Subcutaneous abdominal adipose tissue (tissue), 5 donors: ENCODE results near the gene METRNL.
"Not testable (repeated sequence)": the region's sequence is repeated elsewhere in the genome, so short reads cannot be mapped to it uniquely, and the experiment has no call there.

Source experiments
- H3K27ac ChIP-seq: one replicate; pipeline ENCODE4 v1.7.0; 2013; ENCODE audit warnings: low read depth, mild to moderate bottlenecking, inconsistent platforms, low read length, moderate library complexity
- H3K27me3 ChIP-seq, 5 donors: one replicate each; pipeline ENCODE4 v1.7.0; 2013; ENCODE audit warnings: low read length in 5 of 5, inconsistent platforms in 1 of 5; ENCODE audit not compliant: control insufficient read depth in 5 of 5, insufficient read depth in 4 of 5
- H3K36me3 ChIP-seq, 5 donors: one replicate each; pipeline ENCODE4 v1.7.0; 2013; ENCODE audit warnings: low read length in 5 of 5; ENCODE audit not compliant: control insufficient read depth in 5 of 5, insufficient read depth in 5 of 5
- H3K4me1 ChIP-seq, 5 donors: one replicate each; pipeline ENCODE4 v1.7.0; 2013; ENCODE audit warnings: low read length in 5 of 5, mild to moderate bottlenecking in 3 of 5, moderate library complexity in 1 of 5; ENCODE audit not compliant: control insufficient read depth in 5 of 5, insufficient read depth in 5 of 5
- H3K4me3 ChIP-seq, 5 donors: one replicate each; pipeline ENCODE4 v1.7.0; 2013; ENCODE audit warnings: low read length in 5 of 5, low read depth in 1 of 5
- H3K9ac ChIP-seq, 5 donors: one replicate each; pipeline ENCODE4 v1.7.0; 2013; ENCODE audit warnings: low read length in 5 of 5, mild to moderate bottlenecking in 4 of 5, moderate library complexity in 3 of 5
- H3K9me3 ChIP-seq, 5 donors: one replicate each; pipeline ENCODE4 v1.7.0; 2013; ENCODE audit warnings: low read length in 5 of 5; ENCODE audit not compliant: control insufficient read depth in 5 of 5
- donor health status: healthy.
- donor health status: healthy.
- donor health status: healthy.
- donor health status: healthy.
- donor health status: healthy.

The METRNL gene

GRCh38 chr17:83037874-83038165, 41.6 kb upstream of the METRNL start:
- no peak overlapping the region for H3K27ac ChIP-seq
- no peaks in the 10 kb centered on the region for H3K27me3 ChIP-seq
- H3K4me1 ChIP-seq, result peaks cover 0 to 6% (median 0%) of the 10 kb centered on the region in 5 donors
- H3K36me3 ChIP-seq, result peaks cover 6 to 29% (median 9%) of the 10 kb centered on the region in 5 donors
- H3K9me3 ChIP-seq, result peaks cover 0 to 18% (median 17%) of the 10 kb centered on the region in 5 donors
- no peak overlapping the region for H3K4me3 ChIP-seq
- H3K9ac ChIP-seq, result no peak overlapping the region

GRCh38 chr17:83038983-83039382, 40.4 kb upstream of the METRNL start:
- not testable (repeated sequence) for H3K4me1 ChIP-seq, H3K27me3 ChIP-seq, H3K9ac ChIP-seq, H3K4me3 ChIP-seq, H3K27ac ChIP-seq
- H3K36me3 ChIP-seq, result peaks cover 6 to 27% (median 10%) of the 10 kb centered on the region in 5 donors
- peaks cover 0 to 22% (median 19%) of the 10 kb centered on the region in 5 donors for H3K9me3 ChIP-seq

GRCh38 chr17:83041305-83041704, 38.1 kb upstream of the METRNL start:
- H3K9ac ChIP-seq, result no peak overlapping the region
- H3K4me1 ChIP-seq, result peaks cover 0 to 6% (median 0%) of the 10 kb centered on the region in 5 donors
- H3K36me3 ChIP-seq, result peaks cover 4 to 20% (median 7%) of the 10 kb centered on the region in 5 donors
- H3K9me3 ChIP-seq, result peaks cover 0 to 22% (median 19%) of the 10 kb centered on the region in 5 donors
- no peak overlapping the region for H3K27ac ChIP-seq
- H3K4me3 ChIP-seq, result no peak overlapping the region
- H3K27me3 ChIP-seq, result no peaks in the 10 kb centered on the region

DNA sequence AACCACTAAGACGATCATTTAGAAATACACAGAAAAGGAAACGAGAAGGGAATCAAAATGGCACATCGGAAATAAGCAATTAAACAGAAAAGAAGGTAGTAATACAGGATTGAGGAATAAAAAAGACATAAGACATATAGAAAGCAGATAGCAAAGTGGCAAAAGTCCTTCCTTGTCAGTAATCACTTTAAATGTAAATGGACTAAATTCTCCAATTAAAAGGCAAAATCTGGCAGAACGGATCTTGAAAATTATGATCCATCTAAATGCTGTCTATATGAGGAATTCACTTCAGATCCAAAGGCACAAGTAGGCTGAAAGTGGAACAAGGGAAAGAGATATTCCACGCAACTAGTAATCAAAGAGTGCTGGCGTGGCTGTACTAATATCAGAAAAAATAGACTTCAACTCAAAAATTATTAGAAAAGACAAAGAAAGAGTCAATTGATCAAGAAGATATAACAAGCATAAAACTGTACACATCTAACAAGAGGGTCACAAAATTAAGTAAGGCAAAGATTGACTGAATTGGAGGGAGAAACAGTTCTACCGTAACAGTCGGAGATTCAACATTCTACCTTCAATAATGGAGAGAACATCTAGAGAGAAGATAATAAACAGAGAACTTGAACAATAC, 36.8 kb upstream of the METRNL start:
- H3K9me3 ChIP-seq, result peaks cover 0 to 23% (median 21%) of the 10 kb centered on the region in 5 donors
- no peak overlapping the region for H3K27ac ChIP-seq
- H3K4me1 ChIP-seq, result no peaks in the 10 kb centered on the region
- no peaks in the 10 kb centered on the region for H3K27me3 ChIP-seq
- peaks cover 4 to 10% (median 9%) of the 10 kb centered on the region in 5 donors for H3K36me3 ChIP-seq
- no peak overlapping the region for H3K4me3 ChIP-seq
- no peak overlapping the region for H3K9ac ChIP-seq

DNA sequence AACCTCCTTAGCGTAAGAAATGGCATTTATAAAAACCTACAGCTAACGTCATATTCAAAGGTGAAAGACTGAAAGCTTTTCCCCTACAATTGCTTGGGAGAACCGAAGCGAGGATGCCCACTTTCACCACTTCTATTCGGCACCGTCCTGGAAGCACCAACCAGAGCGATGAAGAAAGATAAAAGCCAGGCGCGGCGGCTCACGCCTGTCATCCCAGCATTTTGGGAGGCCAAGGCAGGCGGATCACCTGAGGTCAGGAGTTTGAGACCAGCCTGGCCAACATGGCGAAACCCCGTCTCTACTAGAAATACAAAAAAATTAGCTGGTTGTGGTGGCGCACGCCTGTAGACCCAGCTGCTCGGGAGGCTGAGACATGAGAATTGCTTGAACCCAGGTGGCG, 34.9 kb upstream of the METRNL start:
- not testable (repeated sequence) for H3K36me3 ChIP-seq, H3K9ac ChIP-seq, H3K4me1 ChIP-seq, H3K27ac ChIP-seq, H3K27me3 ChIP-seq, H3K4me3 ChIP-seq
- peaks cover 0 to 23% (median 21%) of the 10 kb centered on the region in 5 donors for H3K9me3 ChIP-seq

DNA sequence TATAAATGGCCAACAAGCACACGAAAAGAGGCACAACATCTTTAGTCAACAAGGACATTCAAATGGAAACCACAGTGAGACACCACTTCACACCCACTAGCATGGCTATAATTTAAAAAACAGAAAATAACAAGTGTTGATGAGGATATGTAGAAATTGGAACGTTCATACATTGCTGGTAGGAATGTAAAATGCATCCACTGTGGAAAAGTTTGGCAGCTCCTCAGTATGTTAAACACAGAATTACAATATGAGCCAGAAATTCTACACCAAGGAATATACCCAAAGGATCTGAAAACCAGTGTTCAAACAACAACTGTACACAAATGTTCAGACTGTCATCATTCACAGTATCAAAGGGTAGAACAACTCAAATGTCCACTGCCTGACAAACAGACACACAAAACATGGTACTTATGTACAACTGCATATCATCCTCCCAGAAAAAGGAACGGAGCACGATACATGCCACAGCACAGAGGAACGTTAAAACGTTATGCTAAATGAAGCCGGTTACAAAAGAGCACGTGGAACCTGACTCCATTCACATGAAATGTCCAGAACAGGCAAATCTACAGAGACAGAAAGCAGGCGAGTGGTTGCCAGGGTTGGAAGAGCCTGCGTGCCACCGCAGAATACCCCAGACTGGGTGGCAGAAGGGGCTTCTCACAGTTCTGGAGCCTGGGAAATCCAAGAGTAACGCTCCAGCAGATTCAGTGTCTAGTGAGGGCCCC, 32.8 kb upstream of the METRNL start:
- Histone ChIP-seq H3K4me1 (peaks cover 0 to 20% (median 3%) of the 10 kb centered on the region in 5 donors), H3K9me3 (peaks cover 0 to 16% (median 14%) of the 10 kb centered on the region in 5 donors), H3K9ac (no peak overlapping the region), H3K27me3 (no peaks in the 10 kb centered on the region), H3K4me3 (no peak overlapping the region), H3K36me3 (peaks cover 2 to 8% (median 7%) of the 10 kb centered on the region in 5 donors), H3K27ac (no peak overlapping the region)

GRCh38 chr17:83047182-83047478, 32.3 kb upstream of the METRNL start:
- no peak overlapping the region for H3K27ac ChIP-seq
- H3K27me3 ChIP-seq, result no peaks in the 10 kb centered on the region
- H3K9me3 ChIP-seq, result peaks cover 0 to 11% (median 10%) of the 10 kb centered on the region in 5 donors
- H3K4me1 ChIP-seq, result peaks cover 0 to 23% (median 6%) of the 10 kb centered on the region in 5 donors
- H3K9ac ChIP-seq, result no peak overlapping the region
- H3K4me3 ChIP-seq, result no peak overlapping the region
- peaks cover under 1 to 8% (median 6%) of the 10 kb centered on the region in 5 donors for H3K36me3 ChIP-seq

- not testable (repeated sequence) for H3K9ac ChIP-seq, H3K27ac ChIP-seq, H3K4me3 ChIP-seq, H3K9me3 ChIP-seq, H3K27me3 ChIP-seq, H3K36me3 ChIP-seq
- H3K4me1 ChIP-seq, result peaks cover 0 to 30% (median 13%) of the 10 kb centered on the region in 5 donors
These were observed 31.5 kb upstream of the METRNL start for GRCh38 chr17:83047818-83048475.

DNA sequence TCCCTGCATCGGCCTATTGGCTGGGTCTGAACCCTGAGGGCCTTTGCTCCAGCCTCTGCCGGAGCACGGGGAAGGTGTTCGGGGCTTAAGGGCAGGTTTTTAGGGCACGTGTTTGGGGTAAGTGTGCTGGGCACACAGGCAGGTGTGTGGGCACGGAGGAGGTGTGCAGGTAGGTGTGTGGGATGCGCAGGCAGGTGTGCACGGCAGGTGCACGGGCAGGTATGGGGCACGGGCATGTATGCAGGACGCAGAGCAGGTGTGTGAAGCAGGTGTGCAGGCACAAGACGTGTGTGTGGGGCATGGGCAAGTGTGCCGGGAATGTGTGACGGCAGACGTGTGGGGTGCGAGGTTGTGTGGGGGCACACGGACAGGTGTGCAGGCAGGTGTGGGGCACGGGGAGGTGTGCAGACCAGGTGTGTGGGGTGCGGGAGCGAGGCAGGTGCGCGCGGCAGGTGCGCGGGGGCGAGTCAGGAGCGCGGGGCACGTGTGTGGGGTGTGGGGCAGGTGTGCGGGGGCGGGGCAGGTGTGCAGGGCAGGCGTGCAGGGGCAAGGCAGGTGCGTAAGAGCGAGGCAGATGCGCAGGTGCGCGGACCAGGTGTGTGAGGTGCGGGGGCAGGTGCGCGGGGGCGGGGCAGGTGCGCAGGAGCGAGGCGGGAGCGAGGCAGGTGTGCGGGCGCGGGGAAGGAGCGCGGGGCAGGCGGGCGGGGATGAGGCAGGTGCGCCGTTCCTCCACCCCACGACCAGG, 28.6 kb upstream of the METRNL start:
- Histone ChIP-seq H3K27ac (peak overlapping the region; percentile 37), H3K9ac (peak overlapping the region in 4 of 5 donors; percentile 44 to 77 (median 54)), H3K9me3 (peaks cover 0 to 4% (median 0%) of the 10 kb centered on the region in 5 donors), H3K4me3 (peak overlapping the region in 4 of 5 donors; percentile 61 to 83 (median 76)), H3K4me1 (peaks cover 2 to 50% (median 22%) of the 10 kb centered on the region in 5 donors), H3K27me3 (no peaks in the 10 kb centered on the region), H3K36me3 (peaks cover 0 to 8% (median 0%) of the 10 kb centered on the region in 5 donors)
